OCI-LY1 (cell line): Measurements from ENCODE around the gene ZDHHC18.

Experiments used
- H2AFZ ChIP-seq: fragments of 200-600 bp; sonication (generic), shearing (Covaris generic); 2 replicates; pipeline ENCODE4 v1.6.0; 2014; ENCODE audit warnings: antibody characterized with exemption, mild to moderate bottlenecking, low read length
- H3F3A ChIP-seq: fragments of 200-600 bp; sonication (generic), shearing (Covaris generic); 2 replicates; pipeline ENCODE4 v1.6.0; 2014; ENCODE audit warnings: mild to moderate bottlenecking, antibody characterized with exemption, low read length, moderate library complexity; ENCODE audit not compliant: insufficient read depth
- H3K27ac ChIP-seq: fragments of 200-600 bp; sonication (generic); 2 replicates; pipeline ENCODE4 v1.5.1; 2014; ENCODE audit warnings: low read length, mixed run types, mild to moderate bottlenecking, low read depth; ENCODE audit not compliant: poor library complexity, severe bottlenecking
- H3K27me3 ChIP-seq: fragments of 200-600 bp; sonication (generic); 2 replicates; pipeline ENCODE4 v1.6.0; 2014; ENCODE audit warnings: antibody characterized with exemption, mild to moderate bottlenecking, low read length, moderate library complexity; ENCODE audit not compliant: insufficient read depth
- H3K36me3 ChIP-seq: fragments of 200-600 bp; sonication (generic); 2 replicates; pipeline ENCODE4 v1.6.1; 2014; ENCODE audit warnings: mild to moderate bottlenecking, antibody characterized with exemption, low read length, moderate library complexity, mixed read lengths; ENCODE audit not compliant: insufficient read depth
- H3K4me1 ChIP-seq: fragments of 200-600 bp; sonication (generic); 2 replicates; pipeline ENCODE4 v1.5.1; 2014; ENCODE audit warnings: mild to moderate bottlenecking, low read length, moderate library complexity; ENCODE audit not compliant: insufficient read depth, severe bottlenecking
- H3K4me2 ChIP-seq: fragments of 200-600 bp; sonication (generic), shearing (Covaris generic); 2 replicates; pipeline ENCODE4 v1.6.1; 2014; ENCODE audit warnings: low read length
- H3K4me3 ChIP-seq: fragments of 200-600 bp; sonication (generic); 2 replicates; pipeline ENCODE4 v1.5.1; 2014; ENCODE audit warnings: low read length, low read depth, mild to moderate bottlenecking, mixed read lengths; ENCODE audit not compliant: poor library complexity, severe bottlenecking
- H3K79me2 ChIP-seq: fragments of 200-600 bp; shearing (Covaris generic); 2 replicates; pipeline ENCODE4 v1.6.1; 2016; ENCODE audit warnings: mixed run types, low read length, mixed read lengths; ENCODE audit not compliant: insufficient read depth
- H3K9ac ChIP-seq: fragments of 200-600 bp; sonication (generic), shearing (Covaris generic); 2 replicates; pipeline ENCODE4 v1.6.1; 2014; ENCODE audit warnings: mild to moderate bottlenecking, low read length, mixed read lengths
- H3K9me2 ChIP-seq: fragments of 200-600 bp; sonication (generic), shearing (Covaris generic); 2 replicates; pipeline ENCODE4 v1.6.1; 2014; ENCODE audit warnings: low read depth, mild to moderate bottlenecking, low read length, mixed read lengths
- H3K9me3 ChIP-seq: fragments of 200-600 bp; shearing (Covaris generic); 2 replicates; pipeline ENCODE4 v1.6.1; 2014; ENCODE audit warnings: low read length, mixed read lengths
- H4K20me1 ChIP-seq: fragments of 200-600 bp; sonication (generic), shearing (Covaris generic); 2 replicates; pipeline ENCODE4 v1.6.0; 2016; ENCODE audit warnings: mild to moderate bottlenecking, low read length; ENCODE audit not compliant: insufficient read depth
- EZH2 ChIP-seq: fragments of 200-600 bp; sonication (generic), shearing (Covaris generic); IDR thresholded peaks from 2 replicates; pipeline ENCODE4 v1.8.0; 2017; ENCODE audit warnings: borderline replicate concordance, mixed run types, mild to moderate bottlenecking, antibody characterized with exemption, low read length, moderate library complexity, mixed read lengths
- TF ChIP-seq, protein P1 (sequence below): fragments of 200-600 bp; sonication (generic), shearing (Covaris generic); IDR thresholded peaks from 2 replicates; pipeline ENCODE4 v1.5.1; 2017; ENCODE audit warnings: mild to moderate bottlenecking, antibody characterized with exemption, low read length, moderate library complexity, mixed read lengths

Gene ZDHHC18

DNA sequence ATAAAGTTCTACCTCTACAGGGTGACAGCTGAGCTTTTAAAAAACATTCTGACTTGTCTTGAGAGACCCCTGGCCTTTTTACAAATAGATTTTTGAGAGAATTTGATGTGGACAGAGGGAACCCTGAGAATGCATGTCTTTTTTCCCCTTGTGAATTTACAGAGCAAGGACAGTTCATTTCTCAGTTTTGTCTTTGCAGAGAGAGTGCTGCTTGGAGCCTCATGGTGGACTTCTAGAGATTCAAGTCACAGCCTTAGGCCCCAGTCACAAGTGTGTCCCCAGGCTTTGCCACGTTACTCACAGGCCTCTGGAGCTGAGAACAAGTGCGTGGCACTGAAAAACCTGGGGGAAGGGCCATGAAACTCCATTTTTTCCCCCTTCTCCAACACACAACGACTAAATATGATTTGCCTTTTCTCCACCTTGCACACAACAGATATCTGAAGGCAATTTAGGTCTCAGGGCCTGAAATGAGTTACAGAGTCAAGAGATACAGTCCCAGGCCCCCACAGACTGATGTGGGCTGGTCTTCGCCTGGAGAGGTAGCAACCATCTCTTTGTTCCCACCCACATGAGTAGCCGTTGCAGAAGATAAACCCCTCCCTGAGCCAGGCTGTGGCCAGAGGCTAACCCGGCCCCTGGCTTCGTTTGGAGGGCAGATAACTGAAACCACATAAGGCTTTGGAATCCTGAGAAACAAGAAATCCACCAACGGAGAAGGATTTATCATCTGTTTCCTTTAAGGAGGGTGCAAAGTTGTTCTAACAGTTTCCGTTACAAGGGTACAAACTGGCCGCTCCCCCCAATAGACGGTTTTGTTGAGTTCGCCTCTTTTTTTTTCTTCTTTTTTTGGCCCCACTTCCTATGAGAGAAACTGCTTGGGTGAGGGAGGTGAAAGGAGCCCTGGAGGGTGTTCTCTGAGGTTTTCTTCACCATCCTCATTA lies 39.8 kb upstream of the ZDHHC18 start:
- Histone ChIP-seq H3K4me2 (peak overlapping the region; percentile 82), H3K9ac (peak overlapping the region; percentile 97), H3K27ac (peak overlapping the region; percentile 96), H4K20me1 (no peaks in the 10 kb centered on the region), H2AFZ (no peak overlapping the region), H3K4me1 (peaks cover 58% of the 10 kb centered on the region), H3K79me2 (no peaks in the 10 kb centered on the region), H3K27me3 (no peaks in the 10 kb centered on the region), H3F3A (peaks cover 10% of the 10 kb centered on the region), H3K9me3 (no peaks in the 10 kb centered on the region), H3K36me3 (peaks cover 21% of the 10 kb centered on the region), H3K9me2 (no peaks in the 10 kb centered on the region), H3K4me3 (peak overlapping the region; percentile 79)
- TF ChIP-seq, protein P1, sequence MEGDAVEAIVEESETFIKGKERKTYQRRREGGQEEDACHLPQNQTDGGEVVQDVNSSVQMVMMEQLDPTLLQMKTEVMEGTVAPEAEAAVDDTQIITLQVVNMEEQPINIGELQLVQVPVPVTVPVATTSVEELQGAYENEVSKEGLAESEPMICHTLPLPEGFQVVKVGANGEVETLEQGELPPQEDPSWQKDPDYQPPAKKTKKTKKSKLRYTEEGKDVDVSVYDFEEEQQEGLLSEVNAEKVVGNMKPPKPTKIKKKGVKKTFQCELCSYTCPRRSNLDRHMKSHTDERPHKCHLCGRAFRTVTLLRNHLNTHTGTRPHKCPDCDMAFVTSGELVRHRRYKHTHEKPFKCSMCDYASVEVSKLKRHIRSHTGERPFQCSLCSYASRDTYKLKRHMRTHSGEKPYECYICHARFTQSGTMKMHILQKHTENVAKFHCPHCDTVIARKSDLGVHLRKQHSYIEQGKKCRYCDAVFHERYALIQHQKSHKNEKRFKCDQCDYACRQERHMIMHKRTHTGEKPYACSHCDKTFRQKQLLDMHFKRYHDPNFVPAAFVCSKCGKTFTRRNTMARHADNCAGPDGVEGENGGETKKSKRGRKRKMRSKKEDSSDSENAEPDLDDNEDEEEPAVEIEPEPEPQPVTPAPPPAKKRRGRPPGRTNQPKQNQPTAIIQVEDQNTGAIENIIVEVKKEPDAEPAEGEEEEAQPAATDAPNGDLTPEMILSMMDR: no peak
- no peak for TF ChIP-seq EZH2

DNA sequence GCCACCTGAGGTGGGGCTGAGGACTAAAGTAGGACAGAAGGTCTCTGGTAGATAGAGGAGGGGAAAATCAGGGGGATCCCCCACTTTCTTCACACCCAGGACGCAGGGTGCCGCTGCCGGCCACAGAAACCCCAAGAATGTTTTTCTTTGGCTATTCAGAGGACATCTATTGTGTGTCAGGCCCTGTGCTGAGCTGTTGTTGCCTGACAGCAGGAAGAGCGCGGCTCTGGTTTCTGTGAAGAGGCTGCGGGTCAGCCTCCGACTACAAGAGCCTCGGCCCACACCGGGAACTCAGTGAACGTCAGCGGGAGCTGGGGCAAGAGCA lies 39.1 kb upstream of the ZDHHC18 start:
- Histone ChIP-seq H3K4me1 (peaks cover 58% of the 10 kb centered on the region), H3K4me3 (peak overlapping the region; percentile 79), H2AFZ (no peak overlapping the region), H3K27me3 (no peaks in the 10 kb centered on the region), H3K9me3 (no peaks in the 10 kb centered on the region), H4K20me1 (no peaks in the 10 kb centered on the region), H3F3A (peaks cover 7% of the 10 kb centered on the region; the same call in 1 of the 2 replicates), H3K27ac (peak overlapping the region; percentile 96), H3K9me2 (no peaks in the 10 kb centered on the region), H3K79me2 (no peaks in the 10 kb centered on the region), H3K4me2 (peak overlapping the region; percentile 82), H3K36me3 (peaks cover 14% of the 10 kb centered on the region; the same call in 1 of the 2 replicates), H3K9ac (peak overlapping the region; percentile 97)
- TF ChIP-seq EZH2: no peak
- TF ChIP-seq, protein P1: no peak

DNA sequence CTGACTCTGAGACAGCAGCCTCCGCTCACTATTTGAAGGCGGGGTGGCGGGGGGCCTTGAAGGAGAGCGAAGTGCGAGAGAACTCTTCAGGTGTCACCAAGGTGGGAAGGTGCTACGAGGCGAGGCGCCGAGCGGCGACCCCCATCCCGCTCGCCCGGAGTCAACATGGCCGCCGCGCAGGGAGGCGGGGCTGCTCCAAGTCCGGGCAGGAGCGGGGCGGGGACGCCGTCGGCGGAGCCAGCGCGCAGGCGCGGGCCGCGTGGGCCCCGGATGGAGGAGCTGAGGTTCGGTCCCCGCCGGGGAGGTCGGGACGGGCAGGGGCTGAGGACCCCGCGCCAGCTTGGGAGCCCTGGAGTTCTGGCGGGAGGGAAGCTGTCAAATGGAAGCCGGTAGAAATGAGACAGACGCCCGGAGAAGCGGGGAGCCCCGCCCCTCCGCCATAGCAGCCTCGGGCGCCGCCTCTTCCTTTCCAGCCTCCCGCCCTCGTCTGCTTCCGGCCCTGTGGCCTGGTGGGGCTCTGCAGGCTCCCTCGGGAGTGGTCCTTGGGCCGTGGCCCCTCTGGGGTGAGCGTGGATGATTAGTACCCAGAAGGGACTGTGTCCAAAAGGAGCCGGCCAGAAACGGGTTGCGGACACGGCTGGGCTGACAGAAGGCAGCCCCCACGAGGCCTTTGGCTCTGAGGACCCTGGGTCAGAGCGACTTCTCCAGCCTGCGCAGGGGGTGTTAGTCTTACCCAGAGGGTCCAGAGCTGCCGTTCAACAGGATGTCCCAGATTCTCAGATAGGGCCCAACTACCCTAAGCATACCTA lies 38.6 kb upstream of the ZDHHC18 start, which contains the start of gene PIGV:
TSS of gene PIGV (plus strand) at position 245 of the 809 bp plus-strand sequence. CDS start 2,866 bp downstream, outside the sequence.
- Histone ChIP-seq H3K4me1 (peaks cover 56% of the 10 kb centered on the region), H3K9me2 (no peaks in the 10 kb centered on the region), H3K9me3 (no peaks in the 10 kb centered on the region), H2AFZ (no peak within 1 kb of the TSS), H3K27me3 (no peaks in the 10 kb centered on the region), H3K4me3 (peak within 1 kb of the TSS; percentile 79), H3K9ac (peak within 1 kb of the TSS; percentile 97), H3K27ac (peak within 1 kb of the TSS; percentile 96), H3K36me3 (peaks cover 9% of the 10 kb centered on the region; the same call in 1 of the 2 replicates), H3F3A (peaks cover 7% of the 10 kb centered on the region; the same call in 1 of the 2 replicates), H3K4me2 (peak within 1 kb of the TSS; percentile 82), H4K20me1 (no peaks in the 10 kb centered on the region), H3K79me2 (no peaks in the 10 kb centered on the region)
- TF ChIP-seq, protein P1: no peak
- no peak for TF ChIP-seq EZH2
